Measurements from ENCODE around the gene ARHGEF17. TPM values are rescaled to one million over a fixed set of nuclear protein-coding genes. Genes with fewer than 3 reads are reported as not detected.

Gene ARHGEF17
- total and polyA plus RNA-seq, 8 donors = 5.0 to 66.5 (median 33.6) TPM

GRCh38 chr11:73330569-73331093 lies 22.6 kb downstream of the ARHGEF17 start:
- H3K4me3 ChIP-seq = no peak overlapping the region
- peaks cover 49 to 98% (median 75%) of the 10 kb centered on the region in 4 donors for H3K4me1 ChIP-seq
- intact Hi-C loops (cut with DNase I; ENCODE audit: low total_unique reads) = no loop called here
- TF ChIP-seq, protein P1, sequence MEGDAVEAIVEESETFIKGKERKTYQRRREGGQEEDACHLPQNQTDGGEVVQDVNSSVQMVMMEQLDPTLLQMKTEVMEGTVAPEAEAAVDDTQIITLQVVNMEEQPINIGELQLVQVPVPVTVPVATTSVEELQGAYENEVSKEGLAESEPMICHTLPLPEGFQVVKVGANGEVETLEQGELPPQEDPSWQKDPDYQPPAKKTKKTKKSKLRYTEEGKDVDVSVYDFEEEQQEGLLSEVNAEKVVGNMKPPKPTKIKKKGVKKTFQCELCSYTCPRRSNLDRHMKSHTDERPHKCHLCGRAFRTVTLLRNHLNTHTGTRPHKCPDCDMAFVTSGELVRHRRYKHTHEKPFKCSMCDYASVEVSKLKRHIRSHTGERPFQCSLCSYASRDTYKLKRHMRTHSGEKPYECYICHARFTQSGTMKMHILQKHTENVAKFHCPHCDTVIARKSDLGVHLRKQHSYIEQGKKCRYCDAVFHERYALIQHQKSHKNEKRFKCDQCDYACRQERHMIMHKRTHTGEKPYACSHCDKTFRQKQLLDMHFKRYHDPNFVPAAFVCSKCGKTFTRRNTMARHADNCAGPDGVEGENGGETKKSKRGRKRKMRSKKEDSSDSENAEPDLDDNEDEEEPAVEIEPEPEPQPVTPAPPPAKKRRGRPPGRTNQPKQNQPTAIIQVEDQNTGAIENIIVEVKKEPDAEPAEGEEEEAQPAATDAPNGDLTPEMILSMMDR (IDR thresholded peaks at IDR 0.05) = peak in 1 of 7 experiments; percentile 14
- TF ChIP-seq POLR2A (IDR thresholded peaks at IDR 0.05) (no peak), POLR2AphosphoS5 (IDR thresholded peaks at IDR 0.05) (no peak), EP300 (IDR thresholded peaks at IDR 0.05) (no peak)
- no peaks in the 10 kb centered on the region for H3K27me3 ChIP-seq
- H3K9me3 ChIP-seq = no peaks in the 10 kb centered on the region
- peak in 1 of 2 donors; percentile 63 for DNase-seq
- H3K27ac ChIP-seq = peak overlapping the region in 4 of 5 donors; percentile 57 to 80 (median 69)
- H3K36me3 ChIP-seq = no peaks in the 10 kb centered on the region
- WGBS, 5 donors = 63 to 70% (median 64%) methylated on average over 3 of the region's 3 CpGs

DNA sequence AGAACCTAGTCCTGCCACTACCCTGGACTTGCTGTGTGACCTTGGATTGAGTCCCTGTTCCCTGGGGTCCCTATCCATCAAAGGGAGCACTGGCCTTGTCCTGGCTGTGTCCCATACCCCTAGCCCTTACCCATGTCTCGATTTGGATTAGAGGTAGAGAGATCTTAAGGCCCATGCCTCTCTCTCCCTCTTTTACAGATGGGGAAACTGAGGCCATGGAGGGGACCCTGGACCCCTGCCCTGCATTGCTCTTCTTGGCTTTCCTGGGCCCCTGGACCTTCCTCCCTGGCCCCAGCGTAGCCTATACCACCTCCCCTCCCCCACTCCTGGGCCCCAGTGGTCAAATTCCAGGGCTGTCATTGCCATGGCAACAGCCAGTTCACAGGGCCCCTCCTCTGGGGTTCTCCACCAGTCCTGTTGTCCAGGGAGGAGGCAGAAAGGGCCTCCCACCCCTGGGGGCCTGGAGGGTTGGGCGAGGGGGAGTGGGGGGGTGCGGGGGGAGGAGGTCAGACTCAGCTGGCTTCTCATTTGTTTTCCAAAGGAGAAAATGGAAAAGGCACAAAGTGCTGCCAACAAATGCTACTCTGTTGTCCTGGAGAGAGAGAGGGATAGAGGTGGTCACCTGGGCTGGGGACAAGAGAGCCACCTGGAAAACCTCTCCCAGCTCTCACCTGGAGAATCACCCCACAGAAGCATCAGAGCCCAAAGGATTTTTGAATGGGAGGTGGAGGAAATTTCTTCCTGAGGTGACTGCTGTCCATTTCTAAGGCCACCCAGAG lies 23.3 kb downstream of the ARHGEF17 start:
- intact Hi-C loops (cut with DNase I; ENCODE audit: low total_unique reads) = no loop called here
- Histone ChIP-seq H3K27me3 (no peaks in the 10 kb centered on the region), H3K27ac (peak overlapping the region in 4 of 5 donors; percentile 57 to 80 (median 69)), H3K4me3 (no peak overlapping the region), H3K4me1 (peaks cover 46 to 95% (median 72%) of the 10 kb centered on the region in 4 donors), H3K9me3 (no peaks in the 10 kb centered on the region), H3K36me3 (peaks cover 0 to 3% (median 0%) of the 10 kb centered on the region in 4 donors)
- TF ChIP-seq EP300 (IDR thresholded peaks at IDR 0.05) = no peak
- TF ChIP-seq POLR2AphosphoS5 (IDR thresholded peaks at IDR 0.05) = no peak
- TF ChIP-seq POLR2A (IDR thresholded peaks at IDR 0.05) = no peak
- TF ChIP-seq, protein P1 (IDR thresholded peaks at IDR 0.05) = no peak
- peak in 1 of 2 donors; percentile 84 for DNase-seq
- 38 to 76% (median 44%) methylated on average over 3 to 4 of the region's 4 CpGs for WGBS, 5 donors

DNA sequence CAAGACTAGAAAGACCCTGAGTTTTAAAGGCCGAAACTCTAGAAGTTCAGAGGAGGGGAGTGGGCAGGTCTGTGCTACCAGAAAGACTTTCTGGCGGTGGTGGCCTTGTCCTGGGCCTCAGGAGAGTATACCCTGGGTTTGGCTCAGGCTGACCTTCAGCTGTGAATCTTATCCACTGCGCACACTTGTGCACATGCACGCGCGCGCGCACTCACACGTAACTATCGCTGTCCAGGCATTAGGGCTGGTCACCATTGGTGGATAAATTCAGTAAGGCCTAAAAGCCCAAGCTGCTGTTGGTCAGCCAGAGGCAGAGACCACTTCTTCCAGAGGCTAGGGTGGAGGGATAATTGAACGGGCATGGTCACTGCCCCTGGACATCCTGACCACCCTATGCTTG lies 25.1 kb downstream of the ARHGEF17 start:
- no peak for DNase-seq
- peak overlapping the region in 4 of 5 donors; percentile 42 to 80 (median 72) for H3K27ac ChIP-seq
- intact Hi-C loops (cut with DNase I; ENCODE audit: low total_unique reads) = no loop called here
- H3K9me3 ChIP-seq = no peaks in the 10 kb centered on the region
- H3K4me1 ChIP-seq = peaks cover 43 to 85% (median 63%) of the 10 kb centered on the region in 4 donors
- H3K27me3 ChIP-seq = no peaks in the 10 kb centered on the region
- peaks cover 0 to 9% (median 0%) of the 10 kb centered on the region in 4 donors for H3K36me3 ChIP-seq
- TF ChIP-seq POLR2A (IDR thresholded peaks at IDR 0.05) (no peak), POLR2AphosphoS5 (IDR thresholded peaks at IDR 0.05) (no peak), EP300 (IDR thresholded peaks at IDR 0.05) (no peak)
- TF ChIP-seq, protein P1 (IDR thresholded peaks at IDR 0.05) = no peak
- H3K4me3 ChIP-seq = no peak overlapping the region
- WGBS, 5 donors = 90 to 94% (median 91%) methylated on average over 10 to 11 of the region's 11 CpGs

DNA sequence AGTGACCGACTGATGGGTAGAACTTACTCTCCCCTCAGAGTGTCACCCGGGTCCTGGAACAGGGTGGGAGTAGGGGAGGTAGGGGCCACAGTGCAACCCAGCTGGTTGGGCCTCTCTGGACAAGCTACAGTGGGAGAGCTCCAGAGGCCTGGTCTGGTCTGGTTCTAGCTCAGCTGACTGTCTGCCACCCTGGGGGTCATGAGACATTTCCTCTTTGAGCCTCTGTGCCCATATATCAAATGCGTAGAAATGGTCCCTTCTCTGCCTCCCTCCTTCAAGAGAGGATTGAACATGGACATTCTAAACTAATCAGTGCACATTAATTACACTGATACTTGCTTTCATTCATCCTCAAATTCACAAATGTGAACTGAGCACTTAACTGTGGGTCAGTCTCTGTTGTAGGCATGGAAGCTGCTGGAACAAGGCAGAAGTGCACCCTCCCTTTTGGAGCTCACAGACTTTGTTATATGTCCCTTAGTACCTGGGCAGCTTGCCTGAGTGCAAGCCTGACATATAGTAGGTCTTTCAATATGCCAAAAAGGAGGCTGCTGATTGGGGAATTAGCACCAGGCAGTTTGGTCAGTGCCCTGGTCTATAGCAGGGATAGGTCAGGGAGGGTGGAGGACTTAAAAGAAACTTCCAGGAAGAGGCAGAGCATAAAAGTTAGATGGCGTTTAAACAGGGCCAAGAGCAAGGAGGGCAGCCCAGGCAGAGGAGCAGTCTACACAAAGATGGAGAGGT lies 25.7 kb downstream of the ARHGEF17 start:
- intact Hi-C loops (cut with DNase I; ENCODE audit: low total_unique reads) = no loop called here
- Histone ChIP-seq H3K27ac (peak overlapping the region; percentile 31 to 80 (median 70)), H3K27me3 (no peaks in the 10 kb centered on the region), H3K36me3 (peaks cover 0 to 9% (median 0%) of the 10 kb centered on the region in 4 donors), H3K4me3 (no peak overlapping the region), H3K4me1 (peaks cover 37 to 85% (median 63%) of the 10 kb centered on the region in 4 donors), H3K9me3 (no peaks in the 10 kb centered on the region)
- TF ChIP-seq EP300 (IDR thresholded peaks at IDR 0.05) (no peak), POLR2AphosphoS5 (IDR thresholded peaks at IDR 0.05) (no peak), POLR2A (IDR thresholded peaks at IDR 0.05) (no peak)
- TF ChIP-seq, protein P1 (IDR thresholded peaks at IDR 0.05) = no peak
- 58 to 76% (median 71%) methylated on average over 3 to 4 of the region's 4 CpGs for WGBS, 5 donors
- no peak for DNase-seq

Data from stomach (tissue), 9 donors.